ENCODE measurements around the gene GDF9.

DNA sequence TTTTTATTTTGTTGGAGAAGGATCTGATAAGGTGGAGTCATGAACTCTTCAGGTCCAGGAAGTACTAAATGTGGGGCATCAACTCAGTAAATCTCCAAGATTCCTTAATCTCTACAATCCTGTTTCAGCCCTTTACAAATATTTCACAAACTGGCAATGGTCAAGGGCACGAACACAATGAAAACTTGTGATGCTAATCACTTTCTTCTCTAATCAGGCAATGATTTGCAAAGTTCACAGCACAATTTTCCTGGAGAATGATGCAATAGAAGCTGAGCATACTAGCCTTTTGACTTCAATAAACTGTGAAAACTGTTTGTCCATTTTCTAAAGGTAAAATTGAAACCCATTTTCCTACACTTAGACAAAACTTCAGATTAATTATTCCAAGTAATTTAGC, 16.9 kb downstream of the GDF9 start:
- TF ChIP-seq POLR2A (IDR thresholded peaks at IDR 0.05; ENCODE audit: low read depth, low read length): no peak
- TF ChIP-seq, protein P1, sequence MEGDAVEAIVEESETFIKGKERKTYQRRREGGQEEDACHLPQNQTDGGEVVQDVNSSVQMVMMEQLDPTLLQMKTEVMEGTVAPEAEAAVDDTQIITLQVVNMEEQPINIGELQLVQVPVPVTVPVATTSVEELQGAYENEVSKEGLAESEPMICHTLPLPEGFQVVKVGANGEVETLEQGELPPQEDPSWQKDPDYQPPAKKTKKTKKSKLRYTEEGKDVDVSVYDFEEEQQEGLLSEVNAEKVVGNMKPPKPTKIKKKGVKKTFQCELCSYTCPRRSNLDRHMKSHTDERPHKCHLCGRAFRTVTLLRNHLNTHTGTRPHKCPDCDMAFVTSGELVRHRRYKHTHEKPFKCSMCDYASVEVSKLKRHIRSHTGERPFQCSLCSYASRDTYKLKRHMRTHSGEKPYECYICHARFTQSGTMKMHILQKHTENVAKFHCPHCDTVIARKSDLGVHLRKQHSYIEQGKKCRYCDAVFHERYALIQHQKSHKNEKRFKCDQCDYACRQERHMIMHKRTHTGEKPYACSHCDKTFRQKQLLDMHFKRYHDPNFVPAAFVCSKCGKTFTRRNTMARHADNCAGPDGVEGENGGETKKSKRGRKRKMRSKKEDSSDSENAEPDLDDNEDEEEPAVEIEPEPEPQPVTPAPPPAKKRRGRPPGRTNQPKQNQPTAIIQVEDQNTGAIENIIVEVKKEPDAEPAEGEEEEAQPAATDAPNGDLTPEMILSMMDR (IDR thresholded peaks at IDR 0.05; ENCODE audit: extremely low read depth in 1 of 2, insufficient read depth in 1 of 2, low read depth in 1 of 2, low read length in 2 of 2): no peak

Measured in endothelial cell of umbilical vein (primary cell).